NCI-H82 treated with DMSO at 0.1 percent for 48 hours (cell line): Measurements from ENCODE around the gene RAB38.

ENCODE experiments used
- DNase-seq: peaks from one replicate; lab custom pipeline; 2025; ENCODE audit not compliant: unreplicated experiment; lab: John Stamatoyannopoulos, UW

Gene RAB38

GRCh38 chr11:88105526-88105925 lies 69.7 kb downstream of the RAB38 start:
- DNase-seq = no peak

- no peak for DNase-seq
Observed at GRCh38 chr11:88104408-88104807, 70.8 kb downstream of the RAB38 start.

GRCh38 chr11:88103337-88104206 lies 71.7 kb downstream of the RAB38 start:
- DNase-seq = peak; percentile 46

- no peak for DNase-seq
Observed at GRCh38 chr11:88102598-88102934, 72.7 kb downstream of the RAB38 start.

GRCh38 chr11:88101881-88102597 lies 73.2 kb downstream of the RAB38 start:
- no peak for DNase-seq

- no peak for DNase-seq
Observed at GRCh38 chr11:88100151-88100550, 75.1 kb downstream of the RAB38 start.

GRCh38 chr11:88098289-88098688 lies 77.0 kb downstream of the RAB38 start:
- no peak for DNase-seq

- DNase-seq = no peak
Observed at GRCh38 chr11:88089134-88089533, 86.1 kb downstream of the RAB38 start.

- DNase-seq = no peak
Observed at GRCh38 chr11:88087337-88087736, 87.9 kb downstream of the RAB38 start.

- DNase-seq = no peak
Observed at GRCh38 chr11:88086297-88086696, 88.9 kb downstream of the RAB38 start.

- no peak for DNase-seq
Observed at GRCh38 chr11:88070437-88070836, 104.8 kb downstream of the RAB38 start.

- DNase-seq = no peak
Observed at GRCh38 chr11:88068848-88069554, 106.2 kb downstream of the RAB38 start.

- DNase-seq = no peak
Observed at GRCh38 chr11:88066090-88066489, 109.2 kb downstream of the RAB38 start.

GRCh38 chr11:88064097-88064705 lies 111.0 kb downstream of the RAB38 start:
- DNase-seq = no peak
